HCT116 (cell line): ENCODE results near the gene GRIK4. TPM values are rescaled to one million over a fixed set of nuclear protein-coding genes. Genes with fewer than 3 reads are reported as not detected.

Experiments used
- ATAC-seq: fragments of 200-7000 bp; cut with Tn5 transposase; 2 replicates; pipeline ENCODE4 v1.9.1; 2020; ENCODE audit warnings: mild to moderate bottlenecking, moderate library complexity
- BruUV-seq: library from RNA; stranded (reverse); fragments of 400-500 nt; replicated peaks from 2 replicates; lab custom pipeline; 2021; lab: Mats Ljungman, UMichigan
- CTCF ChIA-PET: fragments of 300-600 bp; sonication (Branson Sonifier 250); formaldehyde crosslinking; loops from one replicate; lab custom pipeline; 2021; ENCODE audit warnings: antibody characterized with exemption; lab: Charles Lee
- POLR2A ChIA-PET: fragments of 300-600, 350-600 bp; sonication (Branson Sonifier 250); formaldehyde crosslinking; loops from one replicate; lab custom pipeline; 2021; ENCODE audit warnings: antibody characterized with exemption; lab: Charles Lee
- RAD21 ChIA-PET, 2 experiments: fragments of 300-600 bp; sonication (Branson Sonifier 250); formaldehyde crosslinking; loops; one replicate each; lab custom pipeline; 2023; ENCODE audit warnings: low total read pairs in 2 of 2; ENCODE audit not compliant: uncharacterized antibody in 2 of 2, unreplicated experiment in 2 of 2, low non-redundant PET in 1 of 2; lab: Charles Lee
- DNase-seq: peaks from one replicate; pipeline ENCODE4 v3.0.0-alpha.2; 2010; ENCODE audit warnings: low read depth, low spot score
- H2AFZ ChIP-seq: fragments of 200-600 bp; shearing (Covaris generic), sonication (generic); 2 replicates; pipeline ENCODE4 v1.6.1; 2017; ENCODE audit warnings: low read depth, mixed run types, mixed read lengths, antibody characterized with exemption, low read length; ENCODE audit not compliant: poor library complexity, severe bottlenecking
- H3K27ac ChIP-seq: 2 replicates; pipeline ENCODE4 v1.5.1; 2012; ENCODE audit warnings: low read depth, low read length
- H3K27me3 ChIP-seq: fragments of 200-600 bp; sonication (generic); 2 replicates; pipeline ENCODE4 v1.6.1; 2016; ENCODE audit warnings: mixed run types, low read length, mixed read lengths; ENCODE audit not compliant: insufficient read depth
- H3K36me3 ChIP-seq, 2 experiments: fragments of 200-500 bp in 1 of 2; fragments of 200-600 bp in 1 of 2; sonication (Bioruptor generic) in 1 of 2; sonication (generic) in 1 of 2; 2 replicates each; pipeline versions ENCODE4 v1.5.1 to v1.6.1; 2014 to 2016; ENCODE audit warnings: low read length in 2 of 2, inconsistent platforms in 1 of 2, mixed read lengths in 1 of 2, mixed run types in 1 of 2; ENCODE audit not compliant: insufficient read depth in 2 of 2, control insufficient read depth in 1 of 2
- H3K4me1 ChIP-seq, 2 experiments: fragments of 200-600 bp in 1 of 2; sonication (generic) in 1 of 2; 2 replicates each; pipeline versions ENCODE4 v1.5.1 to v1.6.1; 2012 to 2017; ENCODE audit warnings: low read length in 2 of 2, inconsistent platforms in 1 of 2, mild to moderate bottlenecking in 1 of 2, mixed read lengths in 1 of 2, mixed run types in 1 of 2, moderate library complexity in 1 of 2; ENCODE audit not compliant: insufficient read depth in 2 of 2, control insufficient read depth in 1 of 2
- H3K4me2 ChIP-seq: fragments of 200-600 bp; sonication (generic); 2 replicates; pipeline ENCODE4 v1.6.1; 2017; ENCODE audit warnings: mixed run types, low read length, mixed read lengths
- H3K4me3 ChIP-seq, 2 experiments: fragments of 200-600 bp in 1 of 2; sonication (generic) in 1 of 2; replicated peaks in 1 of 2; 2 replicates each; pipeline ENCODE4 v1.5.1; 2011 to 2016; ENCODE audit warnings: low read length in 2 of 2, control low read depth in 1 of 2, low read depth in 1 of 2, mild to moderate bottlenecking in 1 of 2, mixed read lengths in 1 of 2, mixed run types in 1 of 2
- H3K79me2 ChIP-seq: fragments of 200-600 bp; sonication (generic); 2 replicates; pipeline ENCODE4 v1.6.1; 2017; ENCODE audit warnings: mild to moderate bottlenecking, mixed run types, low read length, moderate library complexity, mixed read lengths; ENCODE audit not compliant: insufficient read depth
- H3K9ac ChIP-seq: fragments of 200-600 bp; sonication (generic); 2 replicates; pipeline ENCODE4 v1.6.1; 2016; ENCODE audit warnings: low read length, mixed read lengths
- H3K9me2 ChIP-seq: fragments of 200-600 bp; sonication (generic), shearing (Covaris generic); 2 replicates; pipeline ENCODE4 v1.6.1; 2017; ENCODE audit warnings: mixed run types, mild to moderate bottlenecking, moderate library complexity; ENCODE audit not compliant: insufficient read depth
- H3K9me3 ChIP-seq, 2 experiments: fragments of 200-500 bp in 1 of 2; fragments of 200-600 bp in 1 of 2; sonication (Bioruptor generic) in 1 of 2; sonication (generic) in 1 of 2; 2 replicates each; pipeline ENCODE4 v1.6.1; 2014 to 2017; ENCODE audit warnings: low read length in 2 of 2, mixed read lengths in 2 of 2, inconsistent platforms in 1 of 2, low read depth in 1 of 2, mild to moderate bottlenecking in 1 of 2, mixed run types in 1 of 2, moderate library complexity in 1 of 2; ENCODE audit not compliant: control insufficient read depth in 1 of 2, insufficient read depth in 1 of 2
- H4K20me1 ChIP-seq: fragments of 200-600 bp; sonication (generic), shearing (Covaris generic); 2 replicates; pipeline ENCODE4 v1.6.1; 2017; ENCODE audit warnings: mixed run types, mild to moderate bottlenecking, moderate library complexity; ENCODE audit not compliant: insufficient read depth
- CEBPB ChIP-seq: IDR thresholded peaks from 2 replicates; pipeline ENCODE4 v1.6.1; 2012; ENCODE audit warnings: low read depth
- EGR1 ChIP-seq: IDR thresholded peaks from 2 replicates; pipeline ENCODE4 v1.6.1; 2012; ENCODE audit warnings: low read depth
- ELF1 ChIP-seq: IDR thresholded peaks from 2 replicates; pipeline ENCODE4 v1.6.1; 2012; ENCODE audit warnings: low read depth, borderline replicate concordance
- FOSL1 ChIP-seq: IDR thresholded peaks from 2 replicates; pipeline ENCODE4 v1.6.1; 2012; ENCODE audit warnings: low read depth
- POLR2A ChIP-seq: IDR thresholded peaks from 2 replicates; pipeline ENCODE4 v1.7.0; 2011; ENCODE audit warnings: borderline replicate concordance; ENCODE audit not compliant: insufficient read depth, insufficient read length; ENCODE audit errors: extremely low read depth
- SIN3A ChIP-seq: IDR thresholded peaks from 2 replicates; pipeline ENCODE4 v1.6.1; 2012; ENCODE audit warnings: low read depth
- SRF ChIP-seq: IDR thresholded peaks from 2 replicates; pipeline ENCODE4 v1.6.1; 2012; ENCODE audit warnings: low read depth
- intact Hi-C: fragments of 100-400 bp; cut with micrococcal nuclease; formaldehyde crosslinking; loops from 2 replicates; pipeline ENCODE4 v1.10.0; 2022
- total RNA-seq: library from RNA; stranded (reverse); gene quantifications from one replicate; pipeline ENCODE4 v1.2.1, GENCODE V29; 2021; ENCODE audit not compliant: unreplicated experiment
- TF ChIP-seq, protein P1 (sequence below): IDR thresholded peaks from 2 replicates; pipeline ENCODE4 v1.6.1; 2012
- TF ChIP-seq, protein P2 (sequence below): IDR thresholded peaks from 2 replicates; pipeline ENCODE4 v1.6.1; 2012; ENCODE audit warnings: low read depth

GRIK4 gene
- total RNA-seq, 1 experiment from 2014 or later: 0.52 TPM

DNA sequence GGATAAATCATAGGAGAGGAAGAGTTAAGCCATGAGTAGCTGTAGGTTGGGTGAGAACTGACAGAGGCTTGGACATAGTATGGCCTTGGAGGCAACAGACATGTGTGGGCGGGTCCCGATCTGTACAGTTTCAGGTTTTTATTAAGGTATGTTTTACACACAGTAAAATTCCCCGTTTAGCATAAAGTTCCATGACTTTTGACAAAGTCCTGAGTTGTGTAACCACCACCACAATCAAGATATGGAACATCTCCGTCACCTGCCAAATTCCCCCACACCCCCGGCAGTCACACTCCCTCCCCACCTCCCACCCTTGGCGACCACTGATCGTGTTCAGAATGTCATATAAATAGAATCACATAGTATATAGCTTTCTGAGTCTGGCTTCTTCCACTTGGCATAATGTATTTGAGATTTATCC lies 68.1 kb downstream of the GRIK4 start:
- RAD21 ChIA-PET: no interaction called here
- ATAC-seq (no peak), DNase-seq (no peak)
- Histone ChIP-seq H3K36me3 (no peaks in the 10 kb centered on the region), H3K9me2 (no peaks in the 10 kb centered on the region), H3K27ac (no peak overlapping the region), H3K4me1 (no peaks in the 10 kb centered on the region), H3K4me2 (no peak overlapping the region), H3K9me3 (peaks cover 4 to 6% of the 10 kb centered on the region in 2 experiments; a peak in 2 of 4 replicates), H3K9ac (no peak overlapping the region), H4K20me1 (no peaks in the 10 kb centered on the region), H3K4me3 (no peak overlapping the region), H3K79me2 (no peaks in the 10 kb centered on the region), H3K27me3 (peaks cover 4% of the 10 kb centered on the region; the same call in 1 of the 2 replicates), H2AFZ (no peak overlapping the region)
- CTCF ChIA-PET: no interaction called here
- intact Hi-C loops: no loop called here
- TF ChIP-seq SIN3A (no peak), CEBPB (no peak), SRF (no peak), FOSL1 (no peak), EGR1 (no peak), POLR2A (no peak), ELF1 (no peak)
- TF ChIP-seq, protein P1, sequence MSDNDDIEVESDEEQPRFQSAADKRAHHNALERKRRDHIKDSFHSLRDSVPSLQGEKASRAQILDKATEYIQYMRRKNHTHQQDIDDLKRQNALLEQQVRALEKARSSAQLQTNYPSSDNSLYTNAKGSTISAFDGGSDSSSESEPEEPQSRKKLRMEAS: no peak
- TF ChIP-seq, protein P2, sequence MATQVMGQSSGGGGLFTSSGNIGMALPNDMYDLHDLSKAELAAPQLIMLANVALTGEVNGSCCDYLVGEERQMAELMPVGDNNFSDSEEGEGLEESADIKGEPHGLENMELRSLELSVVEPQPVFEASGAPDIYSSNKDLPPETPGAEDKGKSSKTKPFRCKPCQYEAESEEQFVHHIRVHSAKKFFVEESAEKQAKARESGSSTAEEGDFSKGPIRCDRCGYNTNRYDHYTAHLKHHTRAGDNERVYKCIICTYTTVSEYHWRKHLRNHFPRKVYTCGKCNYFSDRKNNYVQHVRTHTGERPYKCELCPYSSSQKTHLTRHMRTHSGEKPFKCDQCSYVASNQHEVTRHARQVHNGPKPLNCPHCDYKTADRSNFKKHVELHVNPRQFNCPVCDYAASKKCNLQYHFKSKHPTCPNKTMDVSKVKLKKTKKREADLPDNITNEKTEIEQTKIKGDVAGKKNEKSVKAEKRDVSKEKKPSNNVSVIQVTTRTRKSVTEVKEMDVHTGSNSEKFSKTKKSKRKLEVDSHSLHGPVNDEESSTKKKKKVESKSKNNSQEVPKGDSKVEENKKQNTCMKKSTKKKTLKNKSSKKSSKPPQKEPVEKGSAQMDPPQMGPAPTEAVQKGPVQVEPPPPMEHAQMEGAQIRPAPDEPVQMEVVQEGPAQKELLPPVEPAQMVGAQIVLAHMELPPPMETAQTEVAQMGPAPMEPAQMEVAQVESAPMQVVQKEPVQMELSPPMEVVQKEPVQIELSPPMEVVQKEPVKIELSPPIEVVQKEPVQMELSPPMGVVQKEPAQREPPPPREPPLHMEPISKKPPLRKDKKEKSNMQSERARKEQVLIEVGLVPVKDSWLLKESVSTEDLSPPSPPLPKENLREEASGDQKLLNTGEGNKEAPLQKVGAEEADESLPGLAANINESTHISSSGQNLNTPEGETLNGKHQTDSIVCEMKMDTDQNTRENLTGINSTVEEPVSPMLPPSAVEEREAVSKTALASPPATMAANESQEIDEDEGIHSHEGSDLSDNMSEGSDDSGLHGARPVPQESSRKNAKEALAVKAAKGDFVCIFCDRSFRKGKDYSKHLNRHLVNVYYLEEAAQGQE: no peak
- no TSS peak for BruUV-seq
- POLR2A ChIA-PET: no interaction called here
